Measurements from ENCODE around the gene MALAT1. TPM values are rescaled to one million over a fixed set of nuclear protein-coding genes. Genes with fewer than 3 reads are reported as not detected.

Gene MALAT1
- total and polyA plus RNA-seq, 2 donors (not counting 1 experiment from before 2014, with no cell fraction given): 646 to 32,417 TPM

- Histone ChIP-seq H3K9me3 (ENCODE audit: control extremely low read depth in 1 of 3, control insufficient read depth in 2 of 3, insufficient read depth in 1 of 3, low read length in 2 of 3) (no peaks in the 10 kb centered on the region), H4K20me1 (ENCODE audit: control insufficient read depth, insufficient read depth, low read length, poor library complexity, severe bottlenecking) (no peaks in the 10 kb centered on the region), H2AFZ (ENCODE audit: insufficient read depth, low read depth, low read length, poor library complexity, severe bottlenecking) (no peak overlapping the region), H3K9ac (ENCODE audit: low read length) (no peak overlapping the region), H3K27ac (ENCODE audit: low read length in 2 of 2) (no peak overlapping the region), H3K4me2 (replicated peaks; ENCODE audit: low read depth, low read length, poor library complexity, severe bottlenecking) (no peak overlapping the region), H3K4me1 (ENCODE audit: control insufficient read depth in 2 of 2, insufficient read depth in 2 of 2, low read length in 2 of 2) (peaks cover 4 to 14% of the 10 kb centered on the region in 2 donors), H3K27me3 (replicated peaks in 1 of 4; ENCODE audit: control extremely low read depth in 1 of 4, control insufficient read depth in 3 of 4, insufficient read depth in 4 of 4, low read length in 3 of 4) (no peaks in the 10 kb centered on the region), H3K79me2 (ENCODE audit: control insufficient read depth, insufficient read depth, low read length) (peaks cover 28% of the 10 kb centered on the region), H3K36me3 (replicated peaks in 1 of 2; ENCODE audit: control extremely low read depth in 1 of 2, control insufficient read depth in 1 of 2, extremely low read depth in 1 of 2, insufficient read depth in 2 of 2, low read length in 1 of 2) (no peaks in the 10 kb centered on the region), H3K4me3 (ENCODE audit: control extremely low read depth in 1 of 5, extremely low read depth in 1 of 5, insufficient read depth in 1 of 5, low read depth in 2 of 5, low read length in 4 of 5) (no peak overlapping the region)
- CTCF ChIA-PET: interaction anchor here (0.7 kb wide), 1 partner anchor 10 kb away, joined by 3 read pairs; no protein-coding TSS in a partner anchor
- Mint-ChIP-seq H3K9me3 (ENCODE audit: insufficient read depth) (no peaks in the 10 kb centered on the region), H3K27ac (no peak overlapping the region), H3K4me1 (peaks cover 6% of the 10 kb centered on the region), H3K4me3 (no peak overlapping the region), H3K27me3 (no peaks in the 10 kb centered on the region)
- TF ChIP-seq CTCF (IDR thresholded peaks at IDR 0.05): no peak
- no peak for TF ChIP-seq EZH2 (IDR thresholded peaks at IDR 0.05; ENCODE audit: borderline replicate concordance, insufficient read depth, low read depth, low read length, poor library complexity, severe bottlenecking)
- ATAC-seq (ENCODE audit: low read depth) (no peak), DNase-seq (no peak)
- WGBS (ENCODE audit: insufficient coverage): 100% methylated on average over 2 of the region's 2 CpGs
- intact Hi-C loops (cut with micrococcal nuclease): no loop called here
- POLR2A ChIA-PET: interaction anchor here (1.1 to 1.5 kb wide), 2 partner anchors 9 to 52 kb away, joined by 4 to 6 read pairs; no protein-coding TSS in a partner anchor
Observed at GRCh38 chr11:65482306-65482850, 16.5 kb upstream of the MALAT1 start.

- DNase-seq (no peak), ATAC-seq (ENCODE audit: low read depth) (no peak)
- no peak overlapping the region for H3K4me3 Mint-ChIP-seq
- 100% methylated on average over 1 of the region's 5 CpGs for WGBS (ENCODE audit: insufficient coverage)
- no peak overlapping the region for H3K27ac Mint-ChIP-seq
- no peak for TF ChIP-seq CTCF (IDR thresholded peaks at IDR 0.05)
- no peak for TF ChIP-seq EZH2 (IDR thresholded peaks at IDR 0.05; ENCODE audit: borderline replicate concordance, insufficient read depth, low read depth, low read length, poor library complexity, severe bottlenecking)
- Histone ChIP-seq H3K27ac (ENCODE audit: low read length in 2 of 2) (no peak overlapping the region), H3K79me2 (ENCODE audit: control insufficient read depth, insufficient read depth, low read length) (peaks cover 23% of the 10 kb centered on the region), H3K4me3 (ENCODE audit: control extremely low read depth in 1 of 5, extremely low read depth in 1 of 5, insufficient read depth in 1 of 5, low read depth in 2 of 5, low read length in 4 of 5) (no peak overlapping the region), H4K20me1 (ENCODE audit: control insufficient read depth, insufficient read depth, low read length, poor library complexity, severe bottlenecking) (no peaks in the 10 kb centered on the region), H3K4me1 (ENCODE audit: control insufficient read depth in 2 of 2, insufficient read depth in 2 of 2, low read length in 2 of 2) (peaks cover 20 to 26% of the 10 kb centered on the region in 2 donors), H3K27me3 (replicated peaks in 1 of 4; ENCODE audit: control extremely low read depth in 1 of 4, control insufficient read depth in 3 of 4, insufficient read depth in 4 of 4, low read length in 3 of 4) (no peaks in the 10 kb centered on the region), H3K4me2 (replicated peaks; ENCODE audit: low read depth, low read length, poor library complexity, severe bottlenecking) (no peak overlapping the region), H2AFZ (ENCODE audit: insufficient read depth, low read depth, low read length, poor library complexity, severe bottlenecking) (no peak overlapping the region), H3K9ac (ENCODE audit: low read length) (no peak overlapping the region), H3K36me3 (replicated peaks in 1 of 2; ENCODE audit: control extremely low read depth in 1 of 2, control insufficient read depth in 1 of 2, extremely low read depth in 1 of 2, insufficient read depth in 2 of 2, low read length in 1 of 2) (no peaks in the 10 kb centered on the region), H3K9me3 (ENCODE audit: control extremely low read depth in 1 of 3, control insufficient read depth in 2 of 3, insufficient read depth in 1 of 3, low read length in 2 of 3) (no peaks in the 10 kb centered on the region)
- ChIA-PET CTCF (interaction anchor here (1.3 to 1.7 kb wide), 3 partner anchors 14 to 26 kb away, joined by 3 read pairs; no protein-coding TSS in a partner anchor), POLR2A (interaction anchor here (1.2 to 8.8 kb wide), 4 partner anchors 9 to 64 kb away, joined by 3 to 70 read pairs (median 32); partner anchors contain the start of gene MALAT1)
- H3K4me1 Mint-ChIP-seq: peaks cover 28% of the 10 kb centered on the region
- no peaks in the 10 kb centered on the region for H3K27me3 Mint-ChIP-seq
- no peaks in the 10 kb centered on the region for H3K9me3 Mint-ChIP-seq (ENCODE audit: insufficient read depth)
- intact Hi-C loops (cut with micrococcal nuclease): no loop called here
Observed at GRCh38 chr11:65485920-65486219, 13.0 kb upstream of the MALAT1 start.
